HCT116 (cell line): ENCODE results near the gene CIB4. TPM values are rescaled to one million over a fixed set of nuclear protein-coding genes. Genes with fewer than 3 reads are reported as not detected.

Source experiments
- ATAC-seq: fragments of 200-7000 bp; cut with Tn5 transposase; 2 replicates; pipeline ENCODE4 v1.9.1; 2020; ENCODE audit warnings: mild to moderate bottlenecking, moderate library complexity
- BruUV-seq: library from RNA; stranded (reverse); fragments of 400-500 nt; replicated peaks from 2 replicates; lab custom pipeline; 2021; lab: Mats Ljungman, UMichigan
- CTCF ChIA-PET: fragments of 300-600 bp; sonication (Branson Sonifier 250); formaldehyde crosslinking; loops from one replicate; lab custom pipeline; 2021; ENCODE audit warnings: antibody characterized with exemption; lab: Charles Lee
- POLR2A ChIA-PET: fragments of 300-600, 350-600 bp; sonication (Branson Sonifier 250); formaldehyde crosslinking; loops from one replicate; lab custom pipeline; 2021; ENCODE audit warnings: antibody characterized with exemption; lab: Charles Lee
- RAD21 ChIA-PET, 2 experiments: fragments of 300-600 bp; sonication (Branson Sonifier 250); formaldehyde crosslinking; loops; one replicate each; lab custom pipeline; 2023; ENCODE audit warnings: low total read pairs in 2 of 2; ENCODE audit not compliant: uncharacterized antibody in 2 of 2, unreplicated experiment in 2 of 2, low non-redundant PET in 1 of 2; lab: Charles Lee
- DNase-seq: peaks from one replicate; pipeline ENCODE4 v3.0.0-alpha.2; 2010; ENCODE audit warnings: low read depth, low spot score
- H2AFZ ChIP-seq: fragments of 200-600 bp; shearing (Covaris generic), sonication (generic); 2 replicates; pipeline ENCODE4 v1.6.1; 2017; ENCODE audit warnings: low read depth, mixed run types, mixed read lengths, antibody characterized with exemption, low read length; ENCODE audit not compliant: poor library complexity, severe bottlenecking
- H3K27ac ChIP-seq: 2 replicates; pipeline ENCODE4 v1.5.1; 2012; ENCODE audit warnings: low read depth, low read length
- H3K27me3 ChIP-seq: fragments of 200-600 bp; sonication (generic); 2 replicates; pipeline ENCODE4 v1.6.1; 2016; ENCODE audit warnings: mixed run types, low read length, mixed read lengths; ENCODE audit not compliant: insufficient read depth
- H3K36me3 ChIP-seq, 2 experiments: fragments of 200-500 bp in 1 of 2; fragments of 200-600 bp in 1 of 2; sonication (Bioruptor generic) in 1 of 2; sonication (generic) in 1 of 2; 2 replicates each; pipeline versions ENCODE4 v1.5.1 to v1.6.1; 2014 to 2016; ENCODE audit warnings: low read length in 2 of 2, inconsistent platforms in 1 of 2, mixed read lengths in 1 of 2, mixed run types in 1 of 2; ENCODE audit not compliant: insufficient read depth in 2 of 2, control insufficient read depth in 1 of 2
- H3K4me1 ChIP-seq, 2 experiments: fragments of 200-600 bp in 1 of 2; sonication (generic) in 1 of 2; 2 replicates each; pipeline versions ENCODE4 v1.5.1 to v1.6.1; 2012 to 2017; ENCODE audit warnings: low read length in 2 of 2, inconsistent platforms in 1 of 2, mild to moderate bottlenecking in 1 of 2, mixed read lengths in 1 of 2, mixed run types in 1 of 2, moderate library complexity in 1 of 2; ENCODE audit not compliant: insufficient read depth in 2 of 2, control insufficient read depth in 1 of 2
- H3K4me2 ChIP-seq: fragments of 200-600 bp; sonication (generic); 2 replicates; pipeline ENCODE4 v1.6.1; 2017; ENCODE audit warnings: mixed run types, low read length, mixed read lengths
- H3K4me3 ChIP-seq, 2 experiments: fragments of 200-600 bp in 1 of 2; sonication (generic) in 1 of 2; replicated peaks in 1 of 2; 2 replicates each; pipeline ENCODE4 v1.5.1; 2011 to 2016; ENCODE audit warnings: low read length in 2 of 2, control low read depth in 1 of 2, low read depth in 1 of 2, mild to moderate bottlenecking in 1 of 2, mixed read lengths in 1 of 2, mixed run types in 1 of 2
- H3K79me2 ChIP-seq: fragments of 200-600 bp; sonication (generic); 2 replicates; pipeline ENCODE4 v1.6.1; 2017; ENCODE audit warnings: mild to moderate bottlenecking, mixed run types, low read length, moderate library complexity, mixed read lengths; ENCODE audit not compliant: insufficient read depth
- H3K9ac ChIP-seq: fragments of 200-600 bp; sonication (generic); 2 replicates; pipeline ENCODE4 v1.6.1; 2016; ENCODE audit warnings: low read length, mixed read lengths
- H3K9me2 ChIP-seq: fragments of 200-600 bp; sonication (generic), shearing (Covaris generic); 2 replicates; pipeline ENCODE4 v1.6.1; 2017; ENCODE audit warnings: mixed run types, mild to moderate bottlenecking, moderate library complexity; ENCODE audit not compliant: insufficient read depth
- H3K9me3 ChIP-seq, 2 experiments: fragments of 200-500 bp in 1 of 2; fragments of 200-600 bp in 1 of 2; sonication (Bioruptor generic) in 1 of 2; sonication (generic) in 1 of 2; 2 replicates each; pipeline ENCODE4 v1.6.1; 2014 to 2017; ENCODE audit warnings: low read length in 2 of 2, mixed read lengths in 2 of 2, inconsistent platforms in 1 of 2, low read depth in 1 of 2, mild to moderate bottlenecking in 1 of 2, mixed run types in 1 of 2, moderate library complexity in 1 of 2; ENCODE audit not compliant: control insufficient read depth in 1 of 2, insufficient read depth in 1 of 2
- H4K20me1 ChIP-seq: fragments of 200-600 bp; sonication (generic), shearing (Covaris generic); 2 replicates; pipeline ENCODE4 v1.6.1; 2017; ENCODE audit warnings: mixed run types, mild to moderate bottlenecking, moderate library complexity; ENCODE audit not compliant: insufficient read depth
- EZH2phosphoT487 ChIP-seq: fragments of 200-600 bp; IDR thresholded peaks from 2 replicates; pipeline ENCODE4 v1.6.1; 2018; ENCODE audit warnings: antibody characterized with exemption, borderline replicate concordance
- MAX ChIP-seq: IDR thresholded peaks from 2 replicates; pipeline ENCODE4 v1.6.1; 2012
- POLR2AphosphoS5 ChIP-seq: IDR thresholded peaks from 2 replicates; pipeline ENCODE4 v1.6.1; 2011; ENCODE audit warnings: mild to moderate bottlenecking, low read depth, low read length, moderate library complexity
- REST ChIP-seq: IDR thresholded peaks from 2 replicates; pipeline ENCODE4 v1.6.1; 2012; ENCODE audit warnings: low read depth
- SIN3A ChIP-seq: IDR thresholded peaks from 2 replicates; pipeline ENCODE4 v1.6.1; 2012; ENCODE audit warnings: low read depth
- TCF7L2 ChIP-seq: IDR thresholded peaks from 2 replicates; pipeline ENCODE4 v1.7.0; 2011; ENCODE audit warnings: borderline replicate concordance, inconsistent platforms; ENCODE audit not compliant: insufficient read depth, insufficient read length; ENCODE audit errors: extremely low read depth
- YY1 ChIP-seq: IDR thresholded peaks from 2 replicates; pipeline ENCODE4 v1.6.1; 2011; ENCODE audit warnings: low read length, low read depth, moderate library complexity, mild to moderate bottlenecking; ENCODE audit not compliant: insufficient replicate concordance; ENCODE audit errors: extremely low read depth
- ZBTB33 ChIP-seq: IDR thresholded peaks from 2 replicates; pipeline ENCODE4 v1.6.1; 2011; ENCODE audit warnings: mild to moderate bottlenecking, low read length, moderate library complexity; ENCODE audit not compliant: insufficient replicate concordance; ENCODE audit errors: extremely low read depth
- ZFX ChIP-seq: fragments of 450-650 bp; IDR thresholded peaks from 2 replicates; pipeline ENCODE4 v1.6.1; 2017
- intact Hi-C: fragments of 100-400 bp; cut with micrococcal nuclease; formaldehyde crosslinking; loops from 2 replicates; pipeline ENCODE4 v1.10.0; 2022
- total RNA-seq: library from RNA; stranded (reverse); gene quantifications from one replicate; pipeline ENCODE4 v1.2.1, GENCODE V29; 2021; ENCODE audit not compliant: unreplicated experiment

The CIB4 gene
- total RNA-seq, 1 experiment from 2014 or later, result not detected

- intact Hi-C loops, result no loop called here
- CTCF ChIA-PET, result interaction anchor here (0.8 to 1.6 kb wide), 3 partner anchors 15 to 206 kb away, joined by 3 to 4 read pairs (median 3); no protein-coding TSS in a partner anchor
- no peak overlapping the region for H2AFZ ChIP-seq
Measured at GRCh38 chr2:26540306-26540705, 100.9 kb downstream of the CIB4 start.

More at GRCh38 chr2:26540306-26540705, 100.9 kb downstream of the CIB4 start:
- ChIA-PET POLR2A (no interaction called here), RAD21 (no interaction called here)
- Histone ChIP-seq H3K4me1 (peaks cover 0 to 3% of the 10 kb centered on the region in 2 experiments; a peak in 1 of 4 replicates), H3K27me3 (no peaks in the 10 kb centered on the region), H3K9me3 (no peaks in the 10 kb centered on the region), H3K4me3 (no peak overlapping the region), H3K9ac (no peak overlapping the region), H3K4me2 (no peak overlapping the region), H3K27ac (no peak overlapping the region), H3K9me2 (no peaks in the 10 kb centered on the region), H3K36me3 (no peaks in the 10 kb centered on the region), H3K79me2 (no peaks in the 10 kb centered on the region), H4K20me1 (no peaks in the 10 kb centered on the region)
- BruUV-seq, result no TSS peak
- TF ChIP-seq ZFX (no peak), YY1 (no peak), ZBTB33 (no peak), TCF7L2 (no peak), EZH2phosphoT487 (no peak), SIN3A (no peak), REST (no peak), MAX (no peak), POLR2AphosphoS5 (no peak)
- no peak for DNase-seq
- ATAC-seq, result no peak
